Retina (tissue), 1 donor: ENCODE measurements around the gene ARL10.

Source experiments
- DNase-seq: peaks from one replicate; pipeline ENCODE4 v3.0.0-alpha.2; 2016

ARL10 gene

DNA sequence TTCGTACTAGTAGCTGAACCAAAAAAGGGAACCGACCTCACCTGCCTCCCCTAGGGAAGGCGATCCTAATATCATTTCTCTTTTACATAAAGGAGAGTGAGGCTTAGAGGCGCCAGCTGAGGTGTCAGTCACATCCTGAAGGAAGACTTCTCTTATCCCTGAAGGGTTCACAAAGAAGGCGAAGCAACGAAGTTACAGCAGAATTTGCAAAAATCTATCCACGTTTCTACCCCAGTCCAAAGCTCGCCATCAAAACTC lies 3.1 kb upstream of the ARL10 start:
- DNase-seq: no peak

DNA sequence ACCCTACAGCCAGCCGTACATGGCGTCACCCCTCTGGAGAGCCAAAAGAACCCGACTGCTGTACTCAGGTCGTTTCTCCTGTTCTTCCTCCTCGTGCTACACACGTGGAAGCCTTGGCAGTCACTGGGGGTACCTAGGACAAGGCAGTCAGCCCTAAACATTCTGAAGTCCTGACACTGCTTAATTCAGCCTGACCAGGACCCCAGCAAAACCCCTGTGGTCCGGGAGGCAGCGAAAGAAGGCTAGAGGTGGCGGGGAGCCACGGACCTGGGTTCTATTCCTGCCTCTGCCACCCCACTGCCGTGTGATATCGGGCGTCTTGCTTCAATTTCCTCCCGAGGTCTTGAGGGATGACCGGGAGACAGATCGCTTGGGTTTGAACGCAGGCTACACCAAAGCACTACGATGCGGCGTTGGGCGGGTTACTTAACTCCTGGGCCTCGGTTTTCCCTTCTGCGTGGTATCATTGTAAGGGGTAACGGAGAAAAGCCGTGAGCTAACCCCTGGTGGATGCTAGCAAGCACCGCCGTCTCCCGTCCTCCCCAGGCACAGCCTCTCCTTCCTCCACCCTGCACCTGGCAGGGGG lies 429 bp upstream of the ARL10 start:
- no peak for DNase-seq

DNA sequence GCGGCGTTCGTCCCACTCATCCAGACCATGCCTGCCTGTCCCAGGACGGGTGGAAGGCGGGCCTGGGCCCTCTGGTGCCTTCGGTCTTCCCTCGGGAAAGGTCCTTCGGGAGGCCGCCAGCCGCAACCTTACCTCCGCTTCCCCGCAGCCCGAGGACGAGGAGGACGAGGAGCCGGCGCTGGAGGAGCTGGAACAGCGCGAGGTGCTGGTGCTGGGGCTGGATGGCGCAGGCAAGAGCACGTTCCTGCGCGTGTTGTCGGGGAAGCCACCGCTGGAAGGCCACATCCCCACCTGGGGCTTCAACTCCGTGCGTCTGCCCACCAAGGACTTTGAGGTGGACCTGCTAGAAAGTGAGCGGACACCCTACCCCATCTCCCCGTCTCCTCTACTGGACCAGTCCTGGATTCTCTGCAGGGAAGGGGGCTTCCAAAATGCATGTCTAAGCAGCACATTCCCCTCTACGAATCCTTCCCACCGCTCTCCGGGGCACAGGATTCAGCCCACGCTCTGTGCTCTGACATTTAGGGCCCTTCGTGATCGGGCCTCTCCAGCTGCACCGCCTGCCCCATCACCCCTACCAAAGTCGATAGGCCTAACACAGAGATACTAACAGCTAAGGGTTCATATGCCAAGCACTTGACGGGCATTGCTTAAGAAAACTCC lies 1.1 kb downstream of the ARL10 start:
- no peak for DNase-seq

DNA sequence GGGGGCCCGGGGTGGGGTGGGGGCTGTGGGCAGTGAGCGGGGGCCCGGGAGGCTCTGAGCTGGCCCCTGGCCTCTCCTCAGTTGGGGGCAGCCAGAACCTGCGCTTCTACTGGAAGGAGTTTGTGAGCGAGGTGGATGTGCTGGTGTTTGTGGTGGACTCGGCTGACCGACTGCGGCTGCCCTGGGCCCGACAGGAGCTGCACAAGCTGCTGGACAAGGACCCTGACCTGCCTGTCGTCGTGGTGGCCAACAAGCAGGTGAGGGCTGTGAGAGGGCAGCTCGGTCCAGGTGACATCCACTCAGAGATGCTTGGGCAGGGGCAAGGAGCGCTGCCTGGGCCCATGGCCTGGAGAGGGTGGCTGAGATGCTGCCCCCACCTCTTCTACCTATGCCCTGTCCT lies 3.4 kb downstream of the ARL10 start:
- no peak for DNase-seq

DNA sequence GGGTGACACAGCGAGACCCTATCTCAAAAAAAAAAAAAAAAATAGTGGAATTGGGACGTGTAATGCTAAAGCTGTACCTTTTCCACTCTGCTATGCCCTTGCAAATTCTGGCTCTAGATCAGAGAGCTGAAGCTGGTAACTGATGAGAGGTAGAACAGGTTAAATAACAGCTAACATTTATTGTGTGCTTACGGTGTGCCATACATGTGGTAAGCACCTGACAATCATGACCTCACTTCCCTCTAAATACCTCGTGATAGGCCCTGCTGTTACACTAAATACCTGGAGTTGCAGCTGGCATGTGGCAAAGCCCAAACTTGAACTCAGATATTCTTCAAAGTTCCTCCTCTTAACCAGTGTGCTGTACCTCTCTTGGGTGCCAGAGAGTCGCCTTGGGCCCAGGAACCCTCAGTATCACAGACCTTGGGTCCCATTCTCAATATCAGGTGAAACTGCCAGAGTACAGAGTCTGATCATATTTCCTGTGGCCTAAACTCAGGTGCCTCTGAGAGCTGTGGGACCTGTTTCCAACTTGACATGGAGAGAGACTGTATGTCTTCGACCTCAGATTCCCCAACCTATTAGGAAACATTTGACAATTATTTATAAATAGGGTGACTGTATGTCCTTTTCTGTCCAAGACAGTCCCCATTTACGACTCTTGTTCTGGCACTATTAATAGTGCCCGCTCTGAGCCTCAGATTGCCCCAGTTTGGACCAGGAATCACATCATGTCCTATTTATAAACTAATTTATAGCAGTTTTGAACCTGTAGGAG lies 4.8 kb downstream of the ARL10 start:
- no peak for DNase-seq

DNA sequence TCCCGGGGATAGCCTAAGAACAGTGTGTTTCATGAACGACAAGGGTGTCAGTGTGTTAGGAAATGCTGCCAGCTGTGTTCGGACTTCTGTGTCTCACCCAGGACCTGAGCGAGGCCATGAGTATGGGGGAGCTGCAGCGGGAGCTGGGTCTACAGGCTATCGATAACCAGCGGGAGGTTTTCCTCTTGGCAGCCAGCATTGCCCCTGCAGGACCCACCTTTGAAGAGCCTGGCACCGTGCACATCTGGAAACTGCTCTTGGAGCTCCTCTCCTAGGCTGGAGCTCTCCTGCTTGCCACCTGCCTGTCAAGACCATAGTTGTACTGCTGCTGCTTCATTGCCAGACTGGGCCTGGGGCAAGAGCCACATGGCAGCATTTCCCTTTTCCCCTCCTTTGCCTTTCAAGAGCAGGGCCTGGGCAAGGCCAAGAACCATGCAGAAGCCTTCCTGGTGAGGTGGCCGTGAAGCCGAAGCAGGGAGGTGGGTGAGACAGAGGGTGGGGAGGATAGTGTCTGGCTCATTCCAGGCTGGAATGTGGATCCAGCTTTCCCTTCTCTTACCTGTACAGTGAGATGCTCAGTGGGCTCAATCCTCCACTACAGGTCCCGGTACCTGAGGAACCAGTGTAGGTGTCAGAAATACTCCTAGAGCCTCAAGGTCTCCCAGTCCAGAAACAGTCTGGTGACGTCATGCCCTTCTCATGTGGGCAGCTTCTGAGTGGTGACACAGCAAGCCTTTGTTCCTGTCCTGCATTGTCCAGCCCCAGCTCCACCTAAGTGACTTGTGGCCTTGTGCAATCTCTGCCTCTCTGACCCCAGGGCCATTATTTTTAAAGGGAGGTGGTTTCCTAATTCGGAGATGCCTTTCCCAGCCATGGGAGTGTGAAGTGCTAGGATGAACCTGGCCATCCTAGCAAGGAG lies 6.6 kb downstream of the ARL10 start:
- DNase-seq: no peak

DNA sequence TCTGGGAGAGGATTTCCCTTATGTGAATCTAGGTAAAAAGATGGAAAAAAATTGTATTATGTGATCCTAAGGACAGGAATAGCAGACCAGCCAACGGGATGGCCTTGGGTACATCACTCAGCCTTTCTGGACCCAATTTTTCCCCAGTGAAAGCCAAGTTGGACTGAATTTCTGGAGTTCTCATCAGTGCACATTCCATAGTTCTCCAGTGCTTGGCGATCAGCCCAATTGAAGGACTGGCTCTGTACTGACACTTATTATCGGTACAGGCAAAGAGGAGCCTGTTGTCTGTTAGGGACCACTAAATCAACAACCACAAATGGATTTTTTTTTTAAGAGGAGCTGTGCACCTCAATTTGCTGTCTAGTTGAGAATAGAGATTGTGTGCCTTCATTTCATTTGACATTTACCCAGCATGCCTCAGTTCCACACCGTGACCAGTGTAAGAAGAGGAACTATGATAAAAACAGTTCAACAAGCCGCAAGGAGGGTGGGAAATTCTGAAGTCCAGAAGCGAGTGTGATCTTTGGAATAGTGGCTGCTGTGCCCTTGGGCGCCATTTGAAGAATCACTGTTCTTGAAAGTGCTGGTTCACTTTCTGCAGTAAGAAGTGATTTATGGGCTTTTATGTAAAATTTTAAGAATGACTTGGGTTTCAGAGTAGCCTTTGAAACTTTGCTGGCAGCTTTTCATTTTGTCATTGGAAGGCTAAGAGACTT lies 8.0 kb downstream of the ARL10 start:
- DNase-seq: no peak

DNA sequence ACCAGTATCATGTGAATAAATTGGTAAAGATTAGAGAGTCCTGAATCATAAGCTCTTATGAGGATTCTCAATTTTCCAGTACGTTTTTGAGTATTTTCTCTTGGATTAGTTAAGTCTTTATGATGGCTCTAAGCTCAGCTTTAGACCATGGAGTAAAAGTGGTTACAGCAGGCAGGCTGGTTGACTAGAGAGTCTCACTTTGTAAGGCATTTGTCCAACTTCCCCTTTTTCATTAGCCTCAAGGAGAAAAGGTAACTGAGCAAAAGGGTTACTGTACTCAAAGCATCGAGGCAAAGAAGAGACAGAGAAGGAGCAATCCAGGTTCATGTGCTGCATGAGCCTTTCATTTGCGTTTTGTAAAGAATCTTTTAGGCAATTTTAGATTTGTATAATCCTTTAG lies 14.6 kb downstream of the ARL10 start:
- DNase-seq: no peak

DNA sequence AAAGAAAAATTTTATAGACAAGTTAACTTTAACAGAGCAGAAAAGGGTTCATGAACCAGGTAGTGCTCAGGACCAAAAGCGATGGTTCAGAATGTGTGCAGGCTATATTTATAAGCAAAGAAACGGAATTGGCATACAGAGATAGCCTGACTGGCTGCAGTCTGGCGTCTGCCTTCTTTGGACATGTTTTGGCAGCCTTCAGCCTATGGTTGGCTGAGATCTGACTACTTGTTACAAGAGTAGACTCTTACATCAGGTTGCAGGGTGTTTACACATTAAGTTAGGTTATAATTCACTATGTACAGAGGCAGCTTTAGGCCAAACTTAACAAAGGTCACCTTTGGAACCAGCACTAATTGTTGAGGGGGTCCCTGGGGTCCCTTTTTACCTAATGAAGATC lies 16.1 kb downstream of the ARL10 start:
- no peak for DNase-seq

DNA sequence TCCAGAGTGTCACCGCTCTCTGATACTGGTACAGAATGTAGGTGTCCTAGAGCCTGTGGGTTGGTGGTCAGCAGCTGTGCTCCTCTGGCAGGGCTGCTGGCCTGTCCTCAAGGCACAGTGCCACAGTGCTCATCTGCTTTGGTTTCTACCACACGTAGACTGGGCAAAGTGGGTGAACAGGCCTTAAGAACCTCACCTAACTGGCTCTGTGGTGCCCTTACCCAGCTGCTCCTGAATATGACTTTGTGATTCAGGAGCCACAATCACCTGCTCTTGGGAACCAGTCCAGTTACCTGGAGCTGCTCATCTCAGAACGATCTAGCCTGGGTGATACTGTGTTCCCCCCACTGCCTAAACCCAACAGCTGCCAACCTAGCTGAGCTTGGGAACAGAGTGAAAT lies 16.7 kb downstream of the ARL10 start:
- no peak for DNase-seq

DNA sequence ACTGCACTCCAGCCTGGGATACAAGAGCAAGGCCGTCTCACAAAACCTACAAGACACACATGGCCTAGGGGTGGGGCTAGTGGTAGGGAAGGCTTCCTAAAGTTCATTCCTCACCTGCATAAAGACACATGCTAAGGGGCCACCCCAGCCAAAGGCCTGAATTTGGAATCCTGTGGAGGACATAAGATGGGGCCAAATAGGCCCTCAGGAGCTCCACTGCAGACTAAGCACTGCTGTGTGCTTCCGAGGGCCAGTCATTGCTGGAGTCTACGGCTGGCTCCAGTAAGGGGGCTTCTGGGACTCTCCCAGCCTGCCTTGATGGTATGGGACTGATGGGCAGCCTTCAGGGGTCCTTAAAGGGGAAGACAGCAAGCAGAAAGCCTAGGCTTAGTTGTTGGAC lies 17.4 kb downstream of the ARL10 start:
- no peak for DNase-seq

DNA sequence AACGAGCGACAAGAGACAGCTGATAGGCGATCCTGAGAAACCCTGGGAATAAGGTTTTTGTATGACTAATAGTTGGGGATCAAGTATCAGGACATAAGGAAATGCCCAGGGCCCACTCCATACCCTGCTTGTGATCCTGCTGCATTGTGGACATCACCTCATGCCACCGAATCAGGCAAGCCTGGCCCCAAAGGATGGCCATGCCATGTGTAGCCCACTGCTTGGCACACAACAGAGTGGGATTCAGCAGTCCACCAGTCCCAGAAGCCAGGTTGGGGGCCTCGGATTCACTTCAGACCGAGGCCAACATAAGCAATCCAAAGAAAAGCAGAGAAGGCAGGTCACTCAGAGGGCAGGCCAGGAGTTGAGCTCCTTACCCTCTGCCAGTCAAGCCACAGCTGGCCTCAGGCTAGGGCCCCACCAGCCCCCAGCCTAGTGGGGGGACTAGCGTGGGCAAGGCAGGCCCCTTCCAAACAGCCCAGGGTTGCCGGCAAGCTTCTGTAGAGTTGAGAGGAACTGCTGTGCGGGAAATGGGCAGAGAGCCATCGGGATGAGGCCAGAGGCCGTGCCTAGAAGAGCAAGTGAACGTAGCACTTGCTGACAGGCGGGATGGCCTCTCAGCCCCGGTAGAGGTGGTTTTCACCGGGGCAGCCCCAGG lies 18.1 kb downstream of the ARL10 start:
- DNase-seq: no peak

DNA sequence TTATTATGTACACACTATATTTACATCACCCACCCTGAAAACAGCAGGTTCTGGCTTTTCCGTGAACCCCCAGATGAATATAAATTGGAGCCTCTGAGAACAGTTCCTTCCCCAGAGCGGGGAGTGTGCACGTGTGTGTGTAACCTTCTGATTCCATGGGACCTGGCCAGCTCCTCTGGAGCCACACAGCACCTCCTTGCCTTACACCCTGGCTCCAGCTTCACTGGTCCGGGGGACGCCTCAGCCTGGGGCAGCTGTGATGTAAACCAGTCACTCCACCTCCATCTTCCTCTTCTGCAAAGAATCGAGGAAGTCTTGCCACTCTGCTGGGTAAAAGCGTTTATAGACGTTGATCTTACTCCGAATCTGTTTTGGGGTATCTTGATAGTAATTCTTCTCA lies 18.7 kb downstream of the ARL10 start:
- no peak for DNase-seq

DNA sequence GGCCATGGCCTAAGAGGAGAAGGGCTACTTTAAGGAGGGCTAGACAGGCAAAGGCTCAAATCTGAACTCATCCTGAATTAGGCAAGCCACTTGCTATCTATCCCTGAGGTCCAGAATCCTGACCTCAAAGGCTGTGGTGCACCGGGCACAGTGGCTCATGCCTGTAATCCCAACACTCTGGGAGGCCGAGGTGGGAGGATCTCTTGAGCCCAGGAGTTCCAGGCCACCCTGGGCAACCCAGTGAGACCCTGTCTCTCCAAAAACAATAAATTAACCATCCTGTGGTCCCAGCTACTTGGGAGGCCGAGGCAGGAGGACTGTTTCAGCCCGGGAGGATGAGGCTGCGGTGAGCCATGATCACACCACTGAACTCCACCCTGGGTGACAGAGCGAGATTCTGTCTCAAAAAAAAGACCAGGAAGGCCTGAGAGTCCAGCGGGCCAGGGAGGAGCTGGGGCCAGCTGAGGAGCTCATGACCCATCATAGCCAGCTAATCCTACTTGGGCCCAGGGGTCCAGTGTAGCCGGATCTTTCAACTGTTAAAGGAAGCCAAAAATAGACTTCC lies 19.2 kb downstream of the ARL10 start:
- DNase-seq: no peak

DNA sequence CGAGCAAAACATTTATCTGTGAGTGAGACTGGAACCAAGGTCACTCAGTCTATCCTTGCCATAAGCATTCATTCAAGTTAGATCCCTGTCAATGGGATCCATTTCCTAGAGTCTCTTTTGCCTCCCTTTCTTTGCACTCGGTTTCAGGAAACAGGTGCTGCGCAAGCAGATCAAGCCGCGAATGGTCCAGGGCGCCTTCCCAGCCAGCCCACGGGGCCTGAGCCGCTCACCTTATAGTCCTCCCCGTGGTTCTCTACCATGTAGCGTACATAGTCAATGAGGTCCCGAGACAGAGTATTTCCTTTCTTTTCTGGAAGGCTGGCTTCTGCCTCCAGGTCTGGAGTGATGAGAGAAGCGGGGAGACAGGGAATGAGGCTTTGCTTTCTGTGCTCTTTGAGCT lies 19.7 kb downstream of the ARL10 start:
- DNase-seq: no peak

DNA sequence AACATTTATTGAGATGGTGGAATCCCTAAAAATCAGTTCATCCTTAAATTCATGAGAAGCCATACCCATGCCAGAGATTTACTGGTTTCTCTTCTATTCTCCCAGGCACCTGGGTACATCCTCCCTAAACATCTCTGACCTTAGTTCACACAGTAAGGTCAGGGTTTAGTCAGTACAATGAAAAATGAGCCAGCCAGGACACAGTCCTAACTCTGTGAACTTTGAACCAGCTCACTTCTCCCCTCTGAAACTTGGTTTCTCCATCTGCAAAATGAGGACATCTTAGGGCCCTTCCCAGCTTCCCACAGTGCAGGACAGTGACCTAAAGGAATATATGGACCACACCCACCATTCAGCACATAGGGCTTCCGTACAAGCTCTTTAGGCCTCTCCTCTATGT lies 21.2 kb downstream of the ARL10 start:
- no peak for DNase-seq

DNA sequence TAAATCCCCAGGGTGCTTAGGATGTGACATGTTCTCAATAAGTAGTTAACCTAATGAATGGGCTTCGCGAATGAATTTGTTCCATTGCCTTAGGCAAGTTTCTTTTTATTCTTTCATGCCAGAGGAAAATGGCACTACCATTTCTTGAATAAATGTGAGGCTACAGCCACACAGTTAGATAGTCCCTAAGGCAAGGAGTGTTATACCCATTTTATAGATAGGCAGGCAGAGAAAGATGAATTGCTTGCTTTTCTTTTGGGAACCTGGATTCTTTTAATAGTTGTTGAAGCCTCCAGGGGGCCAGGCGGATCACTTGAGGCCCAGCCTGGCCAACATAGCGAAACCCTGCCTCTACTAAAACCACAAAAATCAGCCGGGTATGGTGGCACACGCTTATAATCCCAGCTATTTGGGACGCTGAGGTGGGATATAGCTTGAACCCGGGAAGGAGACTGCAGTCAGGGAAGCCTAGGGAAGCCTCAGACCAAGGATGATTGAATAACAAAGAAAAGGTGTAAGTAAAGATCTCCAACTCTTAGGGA lies 22.2 kb downstream of the ARL10 start:
- no peak for DNase-seq

DNA sequence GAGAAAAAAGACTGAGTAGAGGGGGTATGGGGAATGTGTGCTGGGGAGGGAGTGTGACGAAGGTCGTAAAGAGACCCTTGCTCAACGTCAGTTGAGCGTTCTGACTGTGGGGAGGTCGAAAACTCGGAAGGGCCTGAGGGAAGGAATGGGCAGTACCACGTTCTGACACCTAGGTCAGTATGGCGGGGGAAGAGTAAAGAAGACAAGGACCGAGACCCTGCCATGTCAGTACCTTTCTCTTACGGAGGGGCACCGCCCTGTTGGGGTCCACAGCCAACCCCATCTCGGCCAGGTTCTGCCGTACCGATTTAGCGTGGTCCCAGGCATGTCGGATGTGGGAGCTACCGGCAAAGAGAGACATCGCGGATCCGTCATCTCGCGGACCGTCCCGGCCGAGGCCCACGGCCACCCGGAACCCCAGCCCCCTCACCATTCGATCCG lies 22.7 kb downstream of the ARL10 start:
- DNase-seq: no peak

DNA sequence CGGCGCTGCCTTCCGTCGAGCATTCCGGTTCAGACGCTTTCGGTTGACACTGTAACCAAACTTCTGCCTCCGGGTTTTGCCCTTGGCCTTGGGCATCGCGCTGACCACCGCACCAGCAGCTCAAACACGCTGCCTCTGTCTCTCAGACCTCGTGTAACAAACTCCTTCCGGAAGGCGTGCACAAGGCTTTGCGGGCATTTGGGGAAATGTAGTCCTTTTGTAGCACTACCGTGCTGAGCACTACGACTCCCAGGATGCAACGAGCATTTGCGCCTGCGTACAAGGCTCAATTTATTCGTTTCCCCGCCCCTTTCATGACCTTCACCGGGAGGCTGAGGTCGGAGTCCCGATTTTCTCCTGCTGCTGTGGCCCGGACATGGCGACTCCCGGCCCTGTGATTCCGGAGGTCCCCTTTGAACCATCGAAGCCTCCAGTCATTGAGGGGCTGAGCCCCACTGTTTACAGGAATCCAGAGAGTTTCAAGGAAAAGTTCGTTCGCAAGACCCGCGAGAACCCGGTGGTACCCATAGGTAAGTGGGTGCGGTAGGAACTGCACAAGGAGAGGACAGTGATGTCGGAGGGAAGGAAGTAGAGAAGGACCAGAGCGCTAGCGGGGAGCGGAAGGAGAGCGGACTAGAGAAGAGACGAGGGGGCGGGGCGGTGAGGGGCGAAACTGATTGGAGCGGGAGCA lies 23.3 kb downstream of the ARL10 start, which contains the start of the genes HIGD2A and NOP16:
Gene HIGD2A (plus strand): TSS at position 308 of the 691 bp plus-strand sequence. CDS start 69 bp downstream, at position 377.
Gene NOP16 (minus strand): TSS at position 155 of the 691 bp plus-strand sequence. CDS start 59 bp downstream, at position 96.
- peak; percentile 99 for DNase-seq
